K562 (cell line): ENCODE measurements around the gene KCND1. TPM values are rescaled to one million over a fixed set of nuclear protein-coding genes. Genes with fewer than 3 reads are reported as not detected.
A peak's percentile ranks its signal among the peaks of the same experiment; 100 is the strongest.

Experiments used
- CBX2 ChIP-seq: fragments of 200-600 bp; sonication (generic); IDR thresholded peaks from one replicate; pipeline ENCODE4 v1.6.1; 2012; ENCODE audit warnings: mild to moderate bottlenecking, low read length, inconsistent platforms; ENCODE audit not compliant: insufficient read depth, poor library complexity, severe bottlenecking
- CEBPG ChIP-seq, 3 experiments: fragments of 200-800 bp in 1 of 3; sonication (Bioruptor generic) in 1 of 3; sonication (generic) in 1 of 3; formaldehyde crosslinking in 1 of 3; IDR thresholded peaks in 2 of 3; conservative IDR thresholded peaks in 1 of 3; 2 replicates each; pipeline versions ENCODE4 v1.6.1 to v1.8.0; 2016 to 2022; ENCODE audit warnings: missing compliant biosample characterization in 2 of 3, missing genetic modification characterization in 2 of 3, mild to moderate bottlenecking in 1 of 3, missing genetic modification reagents in 1 of 3
- CHCHD3 ChIP-seq: fragments of 250-450 bp; sonication (Bioruptor Pico); IDR thresholded peaks from 2 replicates; pipeline ENCODE4 v2.1.2; 2022; ENCODE audit warnings: mild to moderate bottlenecking
- CTBP1 ChIP-seq: fragments of 450-650 bp; IDR thresholded peaks from 2 replicates; pipeline ENCODE4 v1.6.1; 2016; ENCODE audit warnings: borderline replicate concordance
- EP300 ChIP-seq: IDR thresholded peaks from 2 replicates; pipeline ENCODE4 v1.6.1; 2012; ENCODE audit warnings: low read length, improper control_type of control experiment
- JUND ChIP-seq, 2 experiments: IDR thresholded peaks; 2 replicates in 1 of 2; 3 replicates in 1 of 2; pipeline ENCODE4 v1.6.1; 2011; ENCODE audit warnings: borderline replicate concordance in 2 of 2, low read depth in 2 of 2, low read length in 2 of 2, improper control_type of control experiment in 1 of 2, missing biosample characterization in 1 of 2, missing genetic modification characterization in 1 of 2, missing genetic modification reagents in 1 of 2
- L3MBTL2 ChIP-seq: fragments of 450-650 bp; IDR thresholded peaks from 2 replicates; pipeline ENCODE4 v1.6.1; 2016; ENCODE audit warnings: mild to moderate bottlenecking, moderate library complexity
- NR2C1 ChIP-seq, 2 experiments: fragments of 450-650 bp; IDR thresholded peaks; 2 replicates each; pipeline ENCODE4 v1.6.1; 2017; ENCODE audit warnings: mild to moderate bottlenecking in 2 of 2, antibody characterized with exemption in 1 of 2, inconsistent platforms in 1 of 2, missing compliant biosample characterization in 1 of 2, missing genetic modification characterization in 1 of 2
- SP1 ChIP-seq: sonication (generic); formaldehyde crosslinking; IDR thresholded peaks from 2 replicates; pipeline ENCODE4 v1.8.1; 2022; ENCODE audit warnings: mild to moderate bottlenecking, missing genetic modification reagents
- TAF1 ChIP-seq: IDR thresholded peaks from 2 replicates; pipeline ENCODE4 v1.6.1; 2011; ENCODE audit warnings: mild to moderate bottlenecking, low read length, moderate library complexity; ENCODE audit not compliant: insufficient read depth, control insufficient read depth, severe bottlenecking; ENCODE audit errors: extremely low read depth
- TCF7 ChIP-seq: sonication (generic); IDR thresholded peaks from 2 replicates; pipeline ENCODE4 v1.6.1; 2016; ENCODE audit warnings: antibody characterized with exemption, borderline replicate concordance
- polyA plus RNA-seq, 8 experiments: library from polyadenylated mRNA; depleted of rRNA in 4 of 8; stranded (reverse) in 5 of 8; unstranded in 3 of 8; fragments of >200 nt; fragmentation: Nextera tagmentation in 2 of 8; fragmentation: Illumina TruSeq in 1 of 8; extraction: Ambion mirVana in 2 of 8; extraction: Trizol in 1 of 8; gene quantifications; 2 replicates each; pipeline versions ENCODE4 v1.2.1 to v1.2.3, GENCODE V29; 2011 to 2014; ENCODE audit warnings: inconsistent platforms in 1 of 8, missing spikeins in 1 of 8
- total RNA-seq, 7 experiments: library from RNA; depleted of rRNA in 6 of 7; stranded (reverse); fragments of >200 nt in 6 of 7; fragmentation: Illumina TruSeq in 2 of 7; extraction: Trizol in 2 of 7; gene quantifications; 2 replicates each; pipeline versions ENCODE4 v1.2.1 to v1.2.3, GENCODE V29; 2011 to 2021; ENCODE audit warnings: low replicate concordance in 1 of 7
- TF ChIP-seq, protein P1 (sequence below), 2 experiments: fragments of 450-650 bp; IDR thresholded peaks; 2 replicates each; pipeline ENCODE4 v1.6.1; 2016
- TF ChIP-seq, protein P2 (sequence below): sonication (generic); formaldehyde crosslinking; IDR thresholded peaks from 2 replicates; pipeline ENCODE4 v1.8.0; 2022; ENCODE audit warnings: mild to moderate bottlenecking, missing genetic modification reagents, borderline replicate concordance

KCND1 gene
- total and polyA plus RNA-seq, 9 of the 15 experiments (the other 6 are each of a cell fraction or from before 2014, with no cell fraction given) = 0.06 to 0.83 (median 0.39) TPM; not detected in 1

DNA sequence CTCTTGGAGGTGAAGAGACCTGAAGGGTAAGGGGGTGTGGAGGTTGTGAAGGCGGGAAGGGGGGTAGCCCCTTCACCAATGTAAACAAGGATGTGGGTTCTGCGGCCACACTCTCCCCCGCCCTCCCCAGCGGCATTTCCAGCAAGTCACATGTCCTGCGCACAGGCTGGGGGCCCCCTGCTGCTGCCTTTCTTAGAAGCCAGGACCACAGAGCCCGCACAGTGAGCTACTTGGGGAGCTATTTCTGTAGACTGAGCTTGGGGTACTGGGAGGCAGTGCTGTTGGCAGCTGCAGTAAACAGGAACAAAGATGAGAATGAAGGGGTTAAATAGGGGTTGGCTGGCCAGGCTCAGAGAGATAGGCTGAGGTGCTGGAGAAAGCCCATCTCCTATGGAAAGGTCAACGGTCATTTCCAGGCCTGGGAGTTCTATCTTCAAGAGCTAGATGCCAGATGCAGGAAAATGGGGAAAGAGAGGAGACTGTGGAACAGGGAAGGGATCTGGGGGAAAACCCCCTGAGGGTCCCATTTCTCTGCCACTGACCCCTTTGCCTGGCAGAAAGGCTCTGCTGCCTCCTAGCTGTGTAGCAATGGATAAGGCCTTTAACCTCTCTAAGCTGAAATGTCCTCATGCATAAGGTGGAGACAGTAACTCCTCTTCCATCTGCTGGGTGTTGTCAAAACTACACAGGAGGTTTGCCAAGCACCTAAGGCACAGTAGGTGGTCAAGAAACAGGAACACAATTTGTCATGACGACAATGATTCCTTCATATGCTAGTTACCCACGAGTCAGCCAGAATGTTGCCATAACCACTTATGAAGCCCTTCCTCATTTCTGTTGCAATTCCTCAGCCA lies 34.4 kb downstream of the KCND1 start (continued):
- TF ChIP-seq TCF7 (no peak), L3MBTL2 (0 out of 2 replicates have a peak, but pooled peaks have one; percentile 26), TAF1 (no peak), SP1 (peak; percentile 23; the same call in 1 of the 2 replicates), CTBP1 (peak; percentile 44; the same call in 1 of the 2 replicates), NR2C1 (IDR thresholded peaks at IDR 0.05) (peak; percentile 60), NR2C1 (tag; IDR thresholded peaks at IDR 0.05) (peak; percentile 60; the same call in 1 of the 2 replicates), EP300 (peak; percentile 80), CEBPG (CRISPR knock-in tag; IDR thresholded peaks at IDR 0.05) (peak; percentile 54; the same call in 1 of the 2 replicates), CEBPG (tag; conservative IDR thresholded peaks at IDR 0.05 in 1 of 2, IDR thresholded peaks at IDR 0.05 in 1 of 2) (no peak), JUND (IDR thresholded peaks at IDR 0.05; ENCODE audit: borderline replicate concordance, low read depth, low read length) (0 out of 2 replicates have a peak, but pooled peaks have one; percentile 38), JUND (tag; IDR thresholded peaks at IDR 0.05; ENCODE audit: borderline replicate concordance, low read depth, low read length) (peak; percentile 56; the same call in 1 of the 3 replicates), CHCHD3 (CRISPR knock-in tag) (no peak), CBX2 (no peak)
- TF ChIP-seq, protein P1, sequence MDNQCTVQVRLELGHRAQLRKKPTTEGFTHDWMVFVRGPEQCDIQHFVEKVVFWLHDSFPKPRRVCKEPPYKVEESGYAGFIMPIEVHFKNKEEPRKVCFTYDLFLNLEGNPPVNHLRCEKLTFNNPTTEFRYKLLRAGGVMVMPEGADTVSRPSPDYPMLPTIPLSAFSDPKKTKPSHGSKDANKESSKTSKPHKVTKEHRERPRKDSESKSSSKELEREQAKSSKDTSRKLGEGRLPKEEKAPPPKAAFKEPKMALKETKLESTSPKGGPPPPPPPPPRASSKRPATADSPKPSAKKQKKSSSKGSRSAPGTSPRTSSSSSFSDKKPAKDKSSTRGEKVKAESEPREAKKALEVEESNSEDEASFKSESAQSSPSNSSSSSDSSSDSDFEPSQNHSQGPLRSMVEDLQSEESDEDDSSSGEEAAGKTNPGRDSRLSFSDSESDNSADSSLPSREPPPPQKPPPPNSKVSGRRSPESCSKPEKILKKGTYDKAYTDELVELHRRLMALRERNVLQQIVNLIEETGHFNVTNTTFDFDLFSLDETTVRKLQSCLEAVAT (IDR thresholded peaks at IDR 0.05) = peak in 1 of 2 experiments; percentile 94; a peak in 2 of 4 replicates
- TF ChIP-seq, protein P2, sequence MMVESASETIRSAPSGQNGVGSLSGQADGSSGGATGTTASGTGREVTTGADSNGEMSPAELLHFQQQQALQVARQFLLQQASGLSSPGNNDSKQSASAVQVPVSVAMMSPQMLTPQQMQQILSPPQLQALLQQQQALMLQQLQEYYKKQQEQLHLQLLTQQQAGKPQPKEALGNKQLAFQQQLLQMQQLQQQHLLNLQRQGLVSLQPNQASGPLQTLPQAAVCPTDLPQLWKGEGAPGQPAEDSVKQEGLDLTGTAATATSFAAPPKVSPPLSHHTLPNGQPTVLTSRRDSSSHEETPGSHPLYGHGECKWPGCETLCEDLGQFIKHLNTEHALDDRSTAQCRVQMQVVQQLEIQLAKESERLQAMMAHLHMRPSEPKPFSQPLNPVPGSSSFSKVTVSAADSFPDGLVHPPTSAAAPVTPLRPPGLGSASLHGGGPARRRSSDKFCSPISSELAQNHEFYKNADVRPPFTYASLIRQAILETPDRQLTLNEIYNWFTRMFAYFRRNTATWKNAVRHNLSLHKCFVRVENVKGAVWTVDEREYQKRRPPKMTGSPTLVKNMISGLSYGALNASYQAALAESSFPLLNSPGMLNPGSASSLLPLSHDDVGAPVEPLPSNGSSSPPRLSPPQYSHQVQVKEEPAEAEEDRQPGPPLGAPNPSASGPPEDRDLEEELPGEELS (CRISPR knock-in tag) = peak; percentile 57; the same call in 1 of the 2 replicates
